22Rv1 (cell line): ENCODE data around the gene TNS1.
"Not testable (repeated sequence)": the region's sequence is repeated elsewhere in the genome, so short reads cannot be mapped to it uniquely, and the experiment has no call there.

Experiments
- H3K27ac ChIP-seq: fragments of 450-650 bp; 2 replicates; pipeline ENCODE4 v1.5.1; 2017
- ZFX ChIP-seq: fragments of 450-650 bp; IDR thresholded peaks from 2 replicates; pipeline ENCODE4 v1.6.1; 2017; ENCODE audit warnings: antibody characterized with exemption, borderline replicate concordance
- TF ChIP-seq, protein P1 (sequence below): fragments of 450-650 bp; IDR thresholded peaks from 2 replicates; pipeline ENCODE4 v1.5.1; 2017; ENCODE audit warnings: mild to moderate bottlenecking

Gene TNS1

DNA sequence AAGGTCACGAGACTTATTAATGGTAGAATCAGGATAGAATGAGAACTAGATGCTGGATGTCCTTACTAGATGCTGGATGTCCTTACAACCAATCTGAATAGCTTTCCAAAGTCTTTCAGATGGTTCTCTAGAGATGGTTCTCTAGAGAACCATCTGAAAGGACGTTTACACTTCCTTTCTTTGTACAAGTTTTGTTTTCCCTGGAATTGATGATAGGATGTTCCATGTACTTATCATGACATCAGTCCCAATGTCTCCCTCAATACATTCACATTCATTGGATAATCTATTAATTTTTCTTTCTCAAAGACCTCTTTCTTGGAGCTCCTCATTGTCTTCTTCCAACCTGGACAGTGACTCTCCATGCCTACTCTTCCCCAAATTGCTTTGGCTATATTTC is 38.1 kb upstream of the TNS1 start:
- no peak for TF ChIP-seq ZFX
- TF ChIP-seq, protein P1, sequence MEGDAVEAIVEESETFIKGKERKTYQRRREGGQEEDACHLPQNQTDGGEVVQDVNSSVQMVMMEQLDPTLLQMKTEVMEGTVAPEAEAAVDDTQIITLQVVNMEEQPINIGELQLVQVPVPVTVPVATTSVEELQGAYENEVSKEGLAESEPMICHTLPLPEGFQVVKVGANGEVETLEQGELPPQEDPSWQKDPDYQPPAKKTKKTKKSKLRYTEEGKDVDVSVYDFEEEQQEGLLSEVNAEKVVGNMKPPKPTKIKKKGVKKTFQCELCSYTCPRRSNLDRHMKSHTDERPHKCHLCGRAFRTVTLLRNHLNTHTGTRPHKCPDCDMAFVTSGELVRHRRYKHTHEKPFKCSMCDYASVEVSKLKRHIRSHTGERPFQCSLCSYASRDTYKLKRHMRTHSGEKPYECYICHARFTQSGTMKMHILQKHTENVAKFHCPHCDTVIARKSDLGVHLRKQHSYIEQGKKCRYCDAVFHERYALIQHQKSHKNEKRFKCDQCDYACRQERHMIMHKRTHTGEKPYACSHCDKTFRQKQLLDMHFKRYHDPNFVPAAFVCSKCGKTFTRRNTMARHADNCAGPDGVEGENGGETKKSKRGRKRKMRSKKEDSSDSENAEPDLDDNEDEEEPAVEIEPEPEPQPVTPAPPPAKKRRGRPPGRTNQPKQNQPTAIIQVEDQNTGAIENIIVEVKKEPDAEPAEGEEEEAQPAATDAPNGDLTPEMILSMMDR: no peak
- no peak overlapping the region for H3K27ac ChIP-seq

DNA sequence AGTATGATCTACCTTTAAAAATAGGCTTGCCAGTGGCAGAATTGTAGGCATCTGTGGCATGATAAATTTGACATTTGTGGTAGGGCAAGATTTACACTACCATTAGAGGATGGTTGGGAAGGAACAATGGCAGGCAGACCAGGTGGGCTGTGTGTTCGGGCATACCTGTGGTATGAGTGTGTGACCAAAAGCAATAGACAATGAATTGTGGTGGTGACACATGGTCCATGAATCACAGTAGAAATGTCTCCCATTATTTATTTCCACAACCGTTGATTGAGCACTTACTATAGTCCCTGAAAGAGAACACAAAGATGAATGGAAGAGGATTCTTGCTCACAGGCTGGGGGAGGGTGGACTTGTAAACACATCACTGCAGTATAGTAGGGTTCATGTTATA is 36.4 kb upstream of the TNS1 start:
- H3K27ac ChIP-seq: no peak overlapping the region
- TF ChIP-seq ZFX: no peak
- TF ChIP-seq, protein P1: no peak

DNA sequence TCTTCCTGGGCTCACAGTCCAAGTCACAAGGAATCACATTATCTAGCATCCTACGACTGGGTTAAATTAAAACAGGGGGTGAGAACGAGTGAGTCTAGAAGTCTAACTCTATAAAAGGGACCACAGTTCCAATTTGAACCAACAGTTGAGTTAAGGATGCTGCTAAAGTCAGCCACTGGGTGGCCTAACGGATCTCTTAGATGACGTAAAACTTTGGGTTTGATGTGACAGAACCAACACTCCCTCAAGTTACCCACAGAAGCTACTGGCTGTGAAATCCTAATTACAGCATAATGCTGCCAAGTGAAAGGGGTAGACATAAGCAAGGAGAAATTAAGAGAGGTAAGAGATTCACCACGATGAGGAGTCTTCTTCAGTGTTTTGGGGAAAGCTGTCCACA is 33.6 kb upstream of the TNS1 start:
- TF ChIP-seq ZFX: no peak
- TF ChIP-seq, protein P1: no peak
- no peak overlapping the region for H3K27ac ChIP-seq

DNA sequence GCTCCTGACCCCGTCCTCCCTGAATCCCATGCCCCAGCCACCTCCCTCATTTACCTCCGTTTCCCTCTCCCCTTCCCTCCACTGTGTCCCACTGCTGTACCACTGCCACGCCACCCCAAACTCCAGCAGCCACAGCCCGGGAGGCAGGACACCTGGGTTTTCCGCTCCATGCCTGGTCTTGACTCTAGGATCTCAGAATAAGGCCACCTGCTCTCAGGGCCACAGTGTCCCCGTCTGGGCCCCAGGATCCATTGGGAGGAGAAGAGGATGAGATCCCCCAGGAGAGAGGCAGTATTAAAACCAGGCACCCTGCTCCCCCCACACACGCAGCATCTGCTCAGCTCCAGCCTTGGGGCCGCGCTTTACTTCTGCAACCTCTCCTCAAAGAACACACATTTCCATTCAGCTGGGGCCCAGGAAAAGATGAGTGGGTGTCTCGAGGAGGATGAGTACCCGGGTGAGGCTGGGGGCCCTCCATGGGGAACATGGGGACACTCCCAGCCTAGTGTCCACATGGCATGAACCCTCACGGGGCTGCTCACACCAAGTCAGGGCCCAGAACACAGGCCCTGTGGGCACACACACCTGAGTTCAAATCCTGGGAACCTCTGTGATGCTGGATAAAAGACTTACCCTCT is 32.8 kb upstream of the TNS1 start:
- TF ChIP-seq, protein P1: no peak
- TF ChIP-seq ZFX: no peak
- no peak overlapping the region for H3K27ac ChIP-seq

DNA sequence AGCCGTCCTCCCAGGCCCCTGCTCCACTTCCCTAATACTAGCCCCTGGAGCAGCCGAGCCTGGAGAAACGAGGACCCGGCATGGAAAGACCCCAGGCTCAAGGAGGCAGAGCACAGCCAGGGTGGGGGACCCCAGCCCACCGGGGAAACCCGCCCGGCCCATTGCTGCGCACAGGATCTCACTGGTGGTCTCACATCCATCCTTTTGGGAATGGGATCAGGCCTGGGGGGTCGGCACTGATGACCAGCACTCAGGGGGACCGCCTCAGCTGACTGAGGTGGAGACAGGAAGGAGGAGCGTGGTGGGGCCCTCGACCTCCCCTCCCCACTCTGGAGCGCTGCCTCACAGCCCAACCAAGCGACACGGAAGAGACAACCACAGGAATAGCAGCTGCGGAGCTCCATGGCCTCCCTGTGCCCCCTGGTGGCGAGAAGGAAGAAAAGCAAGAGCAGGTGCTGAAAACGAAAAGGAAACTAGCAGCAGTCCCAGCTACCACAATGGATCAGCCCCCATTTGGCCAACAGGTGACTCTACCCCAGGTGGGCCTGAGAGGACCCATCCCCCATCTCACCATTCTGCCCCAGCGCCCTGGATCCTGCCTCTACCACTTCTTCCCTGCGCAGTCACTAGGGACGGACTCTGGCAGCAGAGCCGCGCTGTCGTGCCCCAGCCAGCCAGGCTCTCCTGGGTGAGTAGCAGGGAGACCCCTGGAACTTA is 31.9 kb upstream of the TNS1 start:
- TF ChIP-seq, protein P1: peak; percentile 88
- not testable (repeated sequence) for H3K27ac ChIP-seq

DNA sequence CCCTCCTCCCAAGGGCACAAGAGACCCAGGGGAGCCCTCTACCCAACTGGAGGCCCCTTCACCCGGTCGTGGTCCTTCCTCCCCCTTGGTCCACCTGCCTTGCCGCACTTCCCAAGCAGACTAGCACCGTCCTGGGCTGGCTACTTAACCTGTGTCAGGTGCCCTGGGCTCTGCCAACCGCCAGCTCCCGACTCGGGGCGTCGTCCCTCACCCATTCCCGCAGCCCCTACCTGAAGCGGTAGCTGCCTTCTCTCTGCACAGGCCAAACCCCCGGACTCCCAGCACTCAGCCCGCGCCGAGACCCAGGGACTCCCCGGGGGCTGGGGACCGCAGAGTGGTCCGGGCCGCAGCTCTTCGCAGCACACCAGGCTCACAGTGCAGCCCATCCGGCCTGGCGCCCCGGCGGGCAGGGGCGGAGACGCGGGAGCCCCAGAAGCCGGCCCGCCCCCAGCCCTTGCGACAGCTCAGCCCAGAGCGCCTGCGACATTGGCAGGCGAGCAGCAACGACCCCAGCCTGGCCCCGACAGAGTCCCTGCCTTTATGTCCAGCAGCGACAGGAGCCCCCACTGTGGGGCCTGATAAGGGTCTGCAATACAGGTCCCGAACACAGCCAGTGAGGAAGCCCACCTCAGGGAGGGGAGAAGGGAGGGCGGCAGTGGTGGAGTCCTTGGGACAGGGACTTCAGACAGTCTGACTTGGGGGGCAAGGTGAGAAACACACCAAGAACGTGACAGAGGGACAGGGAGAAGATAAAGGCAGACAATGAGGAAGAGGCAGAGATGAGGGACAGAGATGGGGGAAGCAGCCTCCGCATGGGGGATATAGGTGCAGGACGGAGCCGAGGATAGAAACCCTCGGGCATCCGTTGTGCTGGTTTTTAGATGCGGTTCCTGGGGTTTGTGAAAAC is 31.0 kb upstream of the TNS1 start:
- TF ChIP-seq, protein P1: no peak
- TF ChIP-seq ZFX: no peak
- no peak overlapping the region for H3K27ac ChIP-seq
